MG63 (cell line): Measurements from ENCODE around the gene ATP6V0D1. TPM values are rescaled to one million over a fixed set of nuclear protein-coding genes. Genes with fewer than 3 reads are reported as not detected.
A peak's percentile ranks its signal among the peaks of the same experiment; 100 is the strongest.

Experiments
- DNase-seq: peaks from one replicate; pipeline ENCODE4 v3.0.0-alpha.2; 2020
- H3K27me3 ChIP-seq: fragments of 250-450 bp; sonication (Bioruptor Pico); 2 replicates; pipeline ENCODE4 v1.5.1; 2020; ENCODE audit warnings: mild to moderate bottlenecking, moderate library complexity
- H3K36me3 ChIP-seq: fragments of 250-450 bp; sonication (Bioruptor Pico); 2 replicates; pipeline ENCODE4 v1.5.1; 2020; ENCODE audit warnings: mild to moderate bottlenecking, moderate library complexity
- H3K4me3 ChIP-seq: fragments of 250-450 bp; sonication (Bioruptor Pico); 2 replicates; pipeline ENCODE4 v1.5.1; 2020; ENCODE audit warnings: mild to moderate bottlenecking, moderate library complexity
- H3K9me3 ChIP-seq: fragments of 250-450 bp; sonication (Bioruptor Pico); 2 replicates; pipeline ENCODE4 v1.5.1; 2020; ENCODE audit warnings: mild to moderate bottlenecking, moderate library complexity
- total RNA-seq: library from RNA; depleted of rRNA; stranded (reverse); fragments of >200 nt; shearing (Covaris generic); gene quantifications from 2 replicates; pipeline ENCODE4 v1.2.3, GENCODE V29; 2014; ENCODE audit warnings: low replicate concordance

Gene ATP6V0D1
- total RNA-seq, 1 experiment from 2014 or later, result 42.3 TPM

DNA sequence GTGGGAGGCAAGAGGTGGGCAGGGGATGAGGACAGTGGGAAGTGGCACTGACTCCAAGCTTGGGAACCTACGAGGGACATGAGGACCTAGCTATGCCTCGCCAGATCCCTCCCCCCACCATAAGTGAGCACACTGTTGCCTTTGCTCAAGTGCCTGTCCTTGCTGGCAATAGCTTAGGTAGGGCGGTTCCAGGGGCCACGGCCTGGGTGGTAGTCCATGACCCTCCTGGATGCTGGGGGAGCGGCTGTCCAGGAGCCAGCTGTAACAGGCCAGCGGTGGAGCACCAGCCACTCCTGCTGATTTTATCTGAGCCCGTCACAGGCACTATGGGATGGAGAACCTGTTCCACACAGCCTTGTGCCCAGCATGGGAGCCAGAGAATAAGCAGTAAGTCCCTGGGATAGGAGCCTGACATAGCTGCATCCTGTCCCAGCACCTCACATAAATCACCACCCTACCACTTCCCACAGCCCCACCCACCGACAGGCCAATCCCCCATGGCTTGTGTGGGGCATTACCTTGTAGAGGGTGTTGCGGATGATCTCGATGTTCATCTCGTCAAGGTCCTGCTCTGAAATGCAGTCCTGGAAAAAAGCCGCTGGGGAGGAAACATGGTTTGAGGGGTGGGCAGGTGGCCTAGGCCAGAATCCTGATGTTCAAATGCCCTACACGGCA lies 38.2 kb downstream of the ATP6V0D1 start:
- no peaks in the 10 kb centered on the region for H3K27me3 ChIP-seq
- DNase-seq, result no peak
- no peaks in the 10 kb centered on the region for H3K36me3 ChIP-seq
- no peak overlapping the region for H3K4me3 ChIP-seq
- H3K9me3 ChIP-seq, result no peaks in the 10 kb centered on the region

DNA sequence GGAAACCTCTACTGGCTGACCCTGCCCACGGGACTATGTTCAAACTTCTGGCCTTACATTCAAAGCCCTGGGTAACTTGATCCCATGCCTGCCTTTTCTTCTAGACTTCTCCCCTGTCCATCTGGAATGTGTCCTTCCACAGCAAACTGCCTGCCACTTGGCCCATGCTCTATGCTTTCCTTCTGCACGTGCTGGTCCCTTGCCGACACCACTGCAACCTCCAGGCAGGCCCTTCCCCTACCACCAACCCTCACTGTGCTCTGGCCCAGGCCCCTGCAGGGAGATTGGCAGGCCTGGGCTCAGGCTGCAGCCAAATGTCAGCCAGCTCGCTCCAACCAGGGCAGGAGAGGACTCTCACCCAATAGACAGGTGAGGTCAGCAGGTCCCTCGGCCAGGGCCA lies 39.0 kb downstream of the ATP6V0D1 start:
- H3K27me3 ChIP-seq, result no peaks in the 10 kb centered on the region
- DNase-seq, result no peak
- no peaks in the 10 kb centered on the region for H3K9me3 ChIP-seq
- H3K36me3 ChIP-seq, result no peaks in the 10 kb centered on the region
- no peak overlapping the region for H3K4me3 ChIP-seq

DNA sequence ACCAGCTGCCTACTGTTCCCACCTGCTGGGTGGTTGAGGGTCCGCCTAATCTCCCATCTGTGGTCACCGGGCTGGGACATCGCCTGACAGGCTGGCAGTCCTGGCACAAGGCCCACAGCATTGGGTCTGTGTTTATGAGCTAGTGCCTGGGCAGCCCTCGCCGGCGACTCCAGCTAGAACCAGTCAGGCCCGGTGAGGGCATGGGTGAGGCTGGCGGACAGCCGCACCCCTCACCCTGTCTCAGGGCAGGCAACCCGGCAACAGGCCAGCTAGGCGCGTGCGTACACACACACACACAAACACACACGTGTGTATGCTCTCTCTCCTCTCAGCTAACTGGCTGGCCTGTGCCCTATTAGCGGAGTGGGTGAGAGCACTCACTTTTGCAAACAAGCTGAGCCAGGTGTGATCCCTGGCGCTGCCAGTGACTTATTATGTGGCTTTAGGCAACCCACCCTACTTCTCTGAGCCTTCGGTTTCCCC lies 39.6 kb downstream of the ATP6V0D1 start:
- H3K9me3 ChIP-seq, result no peaks in the 10 kb centered on the region
- no peak overlapping the region for H3K4me3 ChIP-seq
- H3K36me3 ChIP-seq, result no peaks in the 10 kb centered on the region
- DNase-seq, result no peak
- no peaks in the 10 kb centered on the region for H3K27me3 ChIP-seq

DNA sequence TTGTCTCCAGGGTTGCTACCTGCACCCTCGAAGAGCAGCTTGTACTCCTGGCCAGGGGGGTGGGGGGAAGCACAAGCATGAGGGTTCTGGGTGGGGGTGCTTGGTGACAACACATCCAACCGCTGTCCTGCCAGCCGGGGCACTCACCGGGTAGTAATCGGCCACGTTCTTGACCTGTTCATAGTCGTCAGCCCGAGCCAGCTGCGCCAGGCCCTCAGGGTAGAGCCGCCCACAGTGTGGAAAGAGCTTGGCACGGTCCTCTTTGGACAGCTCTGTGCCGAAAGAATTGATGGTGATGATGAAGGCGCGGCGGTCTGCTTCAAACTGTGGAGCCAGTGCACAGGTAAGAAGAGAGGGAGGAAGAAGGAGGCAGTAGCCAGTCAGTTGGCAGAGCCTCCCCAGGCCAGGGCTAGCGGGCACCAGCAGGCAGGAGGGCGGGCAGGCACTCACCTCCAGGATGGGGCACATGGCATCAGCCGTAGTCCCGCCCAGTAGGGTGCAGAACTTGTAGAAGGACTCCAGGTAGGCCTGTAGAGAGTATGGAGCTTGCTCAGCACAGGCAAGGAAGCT lies 42.0 kb downstream of the ATP6V0D1 start:
- Histone ChIP-seq H3K9me3 (no peaks in the 10 kb centered on the region), H3K27me3 (no peaks in the 10 kb centered on the region), H3K4me3 (no peak overlapping the region), H3K36me3 (no peaks in the 10 kb centered on the region)
- DNase-seq, result no peak

DNA sequence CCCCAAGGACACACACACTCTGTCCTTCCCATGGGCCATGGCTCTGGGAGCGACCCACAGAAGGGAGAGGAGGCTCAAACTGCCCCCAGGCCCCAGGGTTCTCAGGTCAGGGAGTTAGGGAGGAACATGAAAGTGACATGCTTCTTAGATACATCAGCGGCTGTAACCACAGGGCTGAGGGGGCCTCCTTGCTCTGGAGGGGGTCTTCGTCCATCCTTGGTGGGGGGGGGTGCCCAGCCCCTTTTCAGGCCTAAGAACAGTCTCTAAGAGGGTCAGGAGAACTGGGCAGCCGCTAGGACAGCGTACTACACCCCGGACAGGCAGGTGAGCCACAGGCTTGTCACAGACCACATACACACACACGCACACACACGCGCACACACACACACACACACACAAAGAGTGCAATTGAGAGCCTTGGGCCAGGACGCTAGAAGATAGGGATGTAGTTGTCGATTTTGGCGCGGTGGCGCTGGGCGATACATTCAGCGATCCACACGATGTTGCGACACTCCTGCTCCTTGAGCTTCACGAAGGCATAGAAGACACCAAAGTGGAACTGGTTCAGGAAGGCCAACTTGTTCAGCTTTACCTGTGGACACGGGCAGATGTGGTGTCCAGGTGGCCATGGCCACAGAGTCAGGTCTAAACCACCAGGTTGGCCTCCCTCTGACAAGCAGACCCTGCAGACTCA lies 42.7 kb downstream of the ATP6V0D1 start:
- Histone ChIP-seq H3K27me3 (no peaks in the 10 kb centered on the region), H3K9me3 (no peaks in the 10 kb centered on the region), H3K36me3 (no peaks in the 10 kb centered on the region), H3K4me3 (no peak overlapping the region)
- DNase-seq, result no peak

DNA sequence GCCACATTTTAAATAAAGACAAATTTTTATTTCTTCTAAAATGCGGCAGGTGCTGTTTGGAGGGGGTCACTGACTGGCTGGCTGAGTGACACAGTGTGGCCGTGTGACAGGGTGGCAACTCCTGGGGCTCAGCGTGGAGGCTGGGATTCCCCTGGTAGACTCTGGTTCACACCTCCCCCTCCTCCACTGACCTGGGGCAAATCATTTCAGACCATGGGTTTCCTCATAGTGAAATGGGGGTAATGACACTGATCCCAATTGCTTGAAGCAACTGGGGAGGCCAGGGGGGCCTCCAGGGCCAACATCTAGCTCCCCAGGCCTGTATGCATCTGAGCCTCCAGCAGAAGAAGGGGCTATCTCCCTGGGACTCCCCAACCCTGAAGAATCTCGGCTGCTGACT lies 43.4 kb downstream of the ATP6V0D1 start:
- no peak for DNase-seq
- Histone ChIP-seq H3K9me3 (no peaks in the 10 kb centered on the region), H3K36me3 (no peaks in the 10 kb centered on the region), H3K4me3 (no peak overlapping the region), H3K27me3 (no peaks in the 10 kb centered on the region)

DNA sequence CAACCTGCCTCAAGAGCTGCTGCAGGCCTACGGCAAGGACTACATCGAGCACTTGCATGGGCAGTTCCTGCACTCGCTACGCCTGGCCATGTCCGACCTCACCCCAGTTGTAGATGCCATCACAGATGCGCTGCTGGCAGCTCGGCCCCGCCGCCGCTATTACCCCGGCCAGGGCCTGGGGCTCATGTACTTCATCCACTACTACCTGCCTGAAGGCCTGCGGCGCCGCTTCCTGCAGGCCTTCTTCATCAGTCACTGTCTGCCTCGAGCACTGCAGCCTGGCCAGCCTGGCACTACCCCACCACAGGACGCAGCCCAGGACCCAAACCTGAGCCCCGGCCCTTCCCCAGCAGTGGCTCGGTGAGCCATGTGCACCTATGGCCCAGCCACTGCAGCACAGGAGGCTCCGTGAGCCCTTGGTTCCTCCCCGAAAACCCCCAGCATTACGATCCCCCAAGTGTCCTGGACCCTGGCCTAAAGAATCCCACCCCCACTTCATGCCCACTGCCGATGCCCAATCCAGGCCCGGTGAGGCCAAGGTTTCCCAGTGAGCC lies 44.2 kb downstream of the ATP6V0D1 start:
- Histone ChIP-seq H3K9me3 (no peaks in the 10 kb centered on the region), H3K36me3 (no peaks in the 10 kb centered on the region), H3K27me3 (no peaks in the 10 kb centered on the region), H3K4me3 (no peak overlapping the region)
- DNase-seq, result no peak

DNA sequence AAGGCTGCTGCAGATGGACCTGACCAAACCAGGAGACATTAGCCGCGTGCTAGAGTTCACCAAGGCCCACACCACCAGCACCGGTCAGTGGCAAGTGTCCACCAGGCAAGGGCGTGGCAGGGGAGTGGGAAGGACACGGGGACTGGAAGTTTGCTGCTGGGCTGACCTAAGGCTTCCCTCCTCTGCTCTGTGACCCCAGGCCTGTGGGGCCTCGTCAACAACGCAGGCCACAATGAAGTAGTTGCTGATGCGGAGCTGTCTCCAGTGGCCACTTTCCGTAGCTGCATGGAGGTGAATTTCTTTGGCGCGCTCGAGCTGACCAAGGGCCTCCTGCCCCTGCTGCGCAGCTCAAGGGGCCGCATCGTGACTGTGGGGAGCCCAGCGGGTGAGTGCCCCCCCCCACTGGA lies 45.2 kb downstream of the ATP6V0D1 start:
- no peaks in the 10 kb centered on the region for H3K9me3 ChIP-seq
- no peaks in the 10 kb centered on the region for H3K36me3 ChIP-seq
- no peak overlapping the region for H3K4me3 ChIP-seq
- DNase-seq, result no peak
- no peaks in the 10 kb centered on the region for H3K27me3 ChIP-seq

DNA sequence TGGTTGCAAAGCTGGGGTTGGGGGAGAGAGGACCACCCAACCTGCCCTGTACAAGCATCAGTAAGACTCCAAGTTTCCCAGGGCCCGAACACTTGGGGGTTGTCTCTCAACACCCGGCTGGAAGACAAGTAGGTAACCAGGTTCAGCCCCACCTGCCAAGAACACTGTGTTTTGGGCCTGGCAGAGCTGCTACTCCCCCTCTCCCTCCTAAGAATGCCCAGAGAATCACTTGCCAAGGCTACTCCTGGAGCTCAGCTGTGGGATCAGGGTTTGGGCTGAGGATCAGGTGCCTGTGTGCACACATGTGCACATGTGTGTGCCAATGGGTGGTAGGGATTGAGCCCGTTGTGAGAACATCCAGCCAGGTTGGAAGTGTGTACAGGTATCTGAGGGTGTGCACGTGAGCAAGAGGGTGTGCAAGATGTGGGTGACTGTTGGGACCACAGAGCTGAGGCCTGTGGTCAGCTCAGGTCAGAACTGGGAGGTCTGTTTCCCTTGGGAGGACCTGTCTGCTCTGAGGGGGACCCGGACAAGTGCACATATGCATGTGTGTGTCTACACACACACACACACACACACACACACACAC lies 47.7 kb downstream of the ATP6V0D1 start:
- Histone ChIP-seq H3K27me3 (no peaks in the 10 kb centered on the region), H3K36me3 (no peaks in the 10 kb centered on the region), H3K9me3 (no peaks in the 10 kb centered on the region), H3K4me3 (no peak overlapping the region)
- DNase-seq, result no peak

DNA sequence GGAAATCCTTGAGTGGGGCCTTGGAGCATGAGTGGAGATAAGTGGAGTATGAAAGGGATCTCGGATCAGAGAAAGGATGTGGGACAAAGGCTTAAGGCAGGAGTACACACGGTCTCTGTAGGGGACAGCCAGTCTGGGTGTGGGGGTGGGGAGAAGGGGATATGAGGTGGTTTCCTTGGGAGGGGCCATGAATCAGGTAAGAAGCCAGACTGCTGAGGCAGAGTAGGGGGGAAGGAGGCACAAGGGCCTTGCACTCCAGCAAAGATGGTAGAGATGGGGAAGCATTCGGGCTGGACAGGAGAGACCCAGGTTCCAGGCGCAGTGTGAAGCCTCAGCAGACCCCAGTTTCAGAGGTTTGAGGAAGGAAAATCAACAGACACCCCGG lies 48.5 kb downstream of the ATP6V0D1 start:
- H3K27me3 ChIP-seq, result no peaks in the 10 kb centered on the region
- no peak overlapping the region for H3K4me3 ChIP-seq
- no peak for DNase-seq
- no peaks in the 10 kb centered on the region for H3K36me3 ChIP-seq
- H3K9me3 ChIP-seq, result no peaks in the 10 kb centered on the region

DNA sequence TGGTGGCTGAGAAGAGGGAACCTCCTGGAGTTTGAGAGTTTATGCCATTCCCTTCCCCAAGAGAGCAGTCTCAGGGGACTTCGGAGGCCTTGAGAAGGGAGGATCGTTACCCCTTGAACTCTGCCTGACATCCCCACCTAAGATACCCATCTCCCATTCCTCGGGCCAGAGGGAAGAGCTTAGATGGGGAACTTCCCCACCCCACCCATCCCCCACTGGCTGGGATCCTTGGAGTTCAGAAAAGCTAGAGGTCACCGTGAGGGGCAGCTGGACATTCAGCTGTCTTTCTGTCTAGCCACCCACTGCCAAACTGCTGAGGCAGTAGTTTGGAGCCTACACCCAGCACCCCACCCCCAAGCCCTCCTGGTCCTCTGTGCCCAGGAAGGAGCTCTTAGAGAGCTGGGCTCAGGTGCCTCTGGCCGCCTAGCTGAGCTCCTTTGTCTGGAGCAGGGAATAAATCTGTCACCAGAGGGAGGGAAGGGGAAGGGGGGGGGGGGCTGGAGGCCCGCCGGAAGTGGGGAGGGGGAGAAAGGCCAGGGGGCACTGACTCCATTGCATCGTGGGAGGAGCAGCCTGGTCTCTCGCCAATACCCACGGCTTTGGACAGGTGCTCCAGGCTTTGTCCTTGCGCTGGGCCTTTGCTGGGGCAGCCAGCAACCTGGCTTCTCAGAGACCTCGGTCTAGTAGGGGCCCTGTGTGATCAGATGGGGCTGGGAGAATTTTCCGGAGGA lies 49.0 kb downstream of the ATP6V0D1 start:
- H3K4me3 ChIP-seq, result no peak overlapping the region
- no peaks in the 10 kb centered on the region for H3K36me3 ChIP-seq
- H3K9me3 ChIP-seq, result no peaks in the 10 kb centered on the region
- no peaks in the 10 kb centered on the region for H3K27me3 ChIP-seq
- no peak for DNase-seq

DNA sequence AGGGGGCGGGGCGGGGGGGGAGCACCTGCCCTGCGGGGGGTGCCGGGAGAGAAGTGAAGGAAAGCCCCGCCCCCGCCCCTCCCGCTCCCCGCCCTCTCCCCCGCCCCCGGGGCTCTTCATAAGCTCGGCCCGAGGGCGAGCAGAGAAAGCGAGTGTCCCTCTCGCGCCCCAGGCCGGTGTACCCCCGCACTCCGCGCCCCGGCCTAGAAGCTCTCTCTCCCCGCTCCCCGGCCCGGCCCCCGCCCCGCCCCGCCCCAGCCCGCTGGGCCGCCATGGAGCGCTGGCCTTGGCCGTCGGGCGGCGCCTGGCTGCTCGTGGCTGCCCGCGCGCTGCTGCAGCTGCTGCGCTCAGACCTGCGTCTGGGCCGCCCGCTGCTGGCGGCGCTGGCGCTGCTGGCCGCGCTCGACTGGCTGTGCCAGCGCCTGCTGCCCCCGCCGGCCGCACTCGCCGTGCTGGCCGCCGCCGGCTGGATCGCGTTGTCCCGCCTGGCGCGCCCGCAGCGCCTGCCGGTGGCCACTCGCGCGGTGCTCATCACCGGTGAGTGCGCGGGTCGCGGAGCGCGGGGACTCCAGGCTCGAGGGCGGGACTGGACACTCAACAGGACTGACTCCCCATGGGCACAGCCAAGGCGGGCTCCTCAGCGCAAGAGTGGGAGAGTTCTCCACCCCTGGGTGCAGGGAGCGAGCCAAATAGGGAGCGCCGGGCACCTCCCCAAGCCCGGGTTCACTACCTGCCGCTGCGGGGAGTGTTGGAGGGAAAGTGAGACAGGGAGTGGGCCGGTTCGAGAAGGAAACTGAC lies 49.8 kb downstream of the ATP6V0D1 start, which contains the start of gene HSD11B2:
Gene HSD11B2 (plus strand): TSS at position 145 of the 798 bp plus-strand sequence. CDS start 128 bp downstream, at position 273.
- peak; percentile 60 for DNase-seq
- Histone ChIP-seq H3K36me3 (no peaks in the 10 kb centered on the region), H3K4me3 (no peak within 1 kb of the TSS), H3K9me3 (no peaks in the 10 kb centered on the region), H3K27me3 (no peaks in the 10 kb centered on the region)

DNA sequence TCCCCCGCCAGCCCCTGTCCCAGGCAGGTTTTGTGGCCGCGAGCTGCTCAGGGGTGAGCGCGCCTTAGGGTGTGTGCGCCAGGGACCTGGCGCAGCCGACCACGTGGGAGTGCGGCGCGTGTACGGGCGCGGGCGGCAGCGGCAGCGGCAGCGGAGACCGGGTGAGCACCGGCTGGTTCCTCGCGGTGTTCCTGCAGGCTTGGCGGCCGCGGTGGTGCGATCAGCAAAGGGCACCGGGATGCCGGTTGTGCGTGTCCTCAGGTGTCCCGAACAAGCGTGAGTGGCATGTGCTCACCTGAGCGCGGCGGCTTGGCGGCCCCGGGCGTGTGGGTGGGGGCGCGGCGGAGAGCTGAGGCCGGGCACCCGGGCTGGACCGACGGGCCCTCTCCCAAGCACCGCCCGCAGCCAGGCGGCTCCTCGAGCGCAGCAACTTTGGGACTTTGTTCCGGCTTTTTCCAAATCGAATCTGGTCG lies 50.4 kb downstream of the ATP6V0D1 start:
- no peaks in the 10 kb centered on the region for H3K9me3 ChIP-seq
- no peaks in the 10 kb centered on the region for H3K36me3 ChIP-seq
- no peaks in the 10 kb centered on the region for H3K27me3 ChIP-seq
- DNase-seq, result no peak
- H3K4me3 ChIP-seq, result no peak overlapping the region

DNA sequence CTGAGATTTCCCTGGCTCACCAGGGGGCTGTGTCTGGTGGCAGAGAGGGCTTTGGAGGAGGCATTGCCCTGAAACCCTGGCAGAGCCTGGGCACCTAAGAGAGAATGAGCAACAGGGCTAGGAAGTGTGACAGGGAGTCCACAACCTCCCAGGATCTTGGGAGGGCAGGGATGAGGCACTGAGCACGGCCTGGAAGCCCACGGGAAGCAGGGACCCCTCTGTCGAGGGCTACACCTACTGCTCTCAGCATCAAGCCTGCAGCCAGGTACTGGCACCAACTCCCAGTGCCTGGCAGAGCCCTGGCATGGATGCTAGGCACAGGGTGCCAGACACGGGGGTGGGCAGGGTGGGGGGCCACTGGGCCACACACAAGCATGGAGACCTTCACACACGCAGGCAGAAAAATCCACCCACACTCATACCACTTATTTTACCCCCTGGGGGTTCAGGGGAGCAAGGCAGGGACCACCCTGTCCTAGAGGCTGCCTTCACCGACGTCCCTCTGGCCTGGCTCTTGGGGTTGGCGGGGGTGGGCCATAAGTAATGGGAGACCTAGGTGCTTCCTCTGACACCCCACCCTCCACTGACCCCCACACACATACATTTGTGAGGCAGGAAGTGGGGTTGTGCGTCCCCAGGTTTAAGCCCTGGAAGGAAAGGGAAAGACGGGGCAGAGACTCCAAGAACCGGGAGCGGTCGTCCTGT lies 51.0 kb downstream of the ATP6V0D1 start:
- Histone ChIP-seq H3K36me3 (no peaks in the 10 kb centered on the region), H3K9me3 (no peaks in the 10 kb centered on the region), H3K4me3 (no peak overlapping the region), H3K27me3 (no peaks in the 10 kb centered on the region)
- no peak for DNase-seq

DNA sequence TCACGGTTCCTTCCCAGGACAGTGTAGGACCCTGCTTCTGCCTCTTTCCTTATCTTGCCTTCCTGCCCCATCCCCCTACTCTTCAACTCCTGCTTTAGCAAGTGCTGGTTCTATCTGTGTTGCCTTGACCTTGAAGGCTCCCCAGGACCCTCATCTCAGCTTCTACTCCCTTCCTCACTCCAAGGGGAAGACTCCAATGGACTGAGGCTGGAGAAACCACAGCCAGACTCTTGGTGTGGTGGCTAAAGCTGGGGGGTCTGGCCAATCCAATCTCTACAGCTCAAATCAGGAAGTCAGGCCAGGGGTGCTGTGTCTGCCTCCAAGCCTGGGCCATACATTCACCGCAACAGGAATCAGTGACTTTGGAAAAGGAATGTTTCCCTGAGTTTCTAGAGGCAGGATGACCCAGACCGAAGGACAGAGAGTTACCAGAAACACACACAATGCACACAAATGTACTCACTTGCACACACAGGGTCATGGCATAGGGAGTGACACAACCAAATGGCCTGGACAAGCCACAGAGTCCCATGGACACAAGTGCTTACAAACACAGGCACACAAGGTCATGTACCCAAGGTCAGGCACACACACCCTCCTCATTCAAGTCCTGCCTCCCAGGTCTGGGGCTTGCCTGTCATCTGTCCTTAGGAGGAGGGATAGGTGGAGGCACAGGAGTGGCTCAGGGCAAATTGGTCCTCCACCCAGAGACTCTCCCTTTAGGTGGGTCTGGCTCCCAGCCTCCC lies 51.7 kb downstream of the ATP6V0D1 start:
- no peak for DNase-seq
- Histone ChIP-seq H3K36me3 (no peaks in the 10 kb centered on the region), H3K9me3 (no peaks in the 10 kb centered on the region), H3K27me3 (no peaks in the 10 kb centered on the region), H3K4me3 (no peak overlapping the region)
